Measurements from ENCODE around the gene GIMAP7.
"Not testable (repeated sequence)": the region's sequence is repeated elsewhere in the genome, so short reads cannot be mapped to it uniquely, and the experiment has no call there.

The GIMAP7 gene

DNA sequence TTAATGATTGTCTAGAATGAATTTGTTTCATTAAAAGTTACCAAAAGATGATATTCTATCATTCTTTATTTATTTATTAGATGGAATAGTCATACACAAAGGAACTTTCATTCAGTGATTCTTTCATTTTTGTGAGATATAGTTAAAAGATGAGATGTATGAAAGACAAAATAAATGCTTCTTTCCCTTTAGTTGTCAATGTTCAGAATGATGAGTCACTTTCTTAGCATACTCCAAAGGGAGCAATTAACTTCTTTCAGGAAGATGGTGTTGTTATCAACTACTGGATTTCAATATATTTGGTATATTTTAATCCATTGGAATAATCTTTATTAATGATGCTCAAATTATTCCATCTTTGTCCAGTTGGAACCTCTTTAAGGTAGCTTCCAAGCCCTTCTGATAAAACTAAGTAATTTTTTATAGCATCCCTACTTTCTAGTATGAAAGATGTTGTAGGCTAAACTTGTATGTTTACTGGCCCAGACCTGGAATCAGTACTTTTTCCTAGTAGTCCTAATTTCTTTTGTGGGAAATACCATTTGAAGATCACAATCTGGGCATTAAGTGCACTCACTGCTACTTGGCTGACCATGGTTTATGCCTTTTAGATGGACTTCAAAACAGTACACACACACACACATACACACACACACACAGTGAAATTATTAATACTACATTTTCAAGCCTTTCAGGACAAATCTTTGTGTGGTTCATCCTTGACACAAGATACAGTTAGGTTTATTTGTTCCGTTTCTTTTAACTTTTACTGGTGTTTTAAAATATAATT, 2.5 kb downstream of the GIMAP7 start:
- DNase-seq (ENCODE audit: low spot score) = no peak
- Histone ChIP-seq H3K23ac (ENCODE audit: low read depth, low read length, poor library complexity) (no peak overlapping the region), H3K18ac (ENCODE audit: low read length) (no peak overlapping the region), H2AK5ac (ENCODE audit: low read depth, low read length) (no peak overlapping the region), H4K91ac (ENCODE audit: low read depth, low read length, poor library complexity) (no peak overlapping the region), H3K36me3 (replicated peaks in 1 of 2; ENCODE audit: control insufficient read depth in 2 of 2, insufficient read depth in 2 of 2, low read length in 2 of 2) (no peaks in the 10 kb centered on the region), H2BK15ac (ENCODE audit: low read length) (no peak overlapping the region), H3K14ac (ENCODE audit: low read length) (no peak overlapping the region), H3K27ac (replicated peaks; ENCODE audit: low read length) (no peak overlapping the region), H2BK12ac (ENCODE audit: low read length) (no peak overlapping the region), H2BK120ac (ENCODE audit: low read depth, low read length) (no peak overlapping the region), H3K4me3 (ENCODE audit: low read length in 2 of 2) (no peak overlapping the region), H3K4ac (ENCODE audit: low read length) (no peak overlapping the region), H2BK5ac (ENCODE audit: low read length) (no peak overlapping the region), H3K27me3 (ENCODE audit: control insufficient read depth in 3 of 3, insufficient read depth in 3 of 3, low read depth in 1 of 3, low read length in 3 of 3) (peaks cover 0 to 4% (median 0%) of the 10 kb centered on the region in 3 experiments), H3K4me1 (ENCODE audit: control insufficient read depth in 2 of 2, insufficient read depth in 1 of 2, low read depth in 1 of 2, low read length in 2 of 2) (peaks cover 0 to 1% of the 10 kb centered on the region in 2 donors), H3K9ac (ENCODE audit: low read depth, low read length, poor library complexity) (no peak overlapping the region), H3K4me2 (ENCODE audit: insufficient read depth, low read length, poor library complexity, severe bottlenecking) (no peak overlapping the region), H3K9me3 (replicated peaks in 1 of 2; ENCODE audit: control insufficient read depth in 2 of 2, insufficient read depth in 1 of 2, low read depth in 1 of 2, low read length in 2 of 2) (peaks cover 0 to 2% of the 10 kb centered on the region in 2 donors), H4K8ac (ENCODE audit: low read depth, low read length) (no peak overlapping the region), H2AFZ (ENCODE audit: low read length) (no peak overlapping the region), H3K79me1 (ENCODE audit: low read depth, low read length) (no peaks in the 10 kb centered on the region)
- no CpG with 5 or more reads among the region's 1 CpG for WGBS, 2 donors (ENCODE audit: extremely low coverage in 2 of 2, insufficient read length in 2 of 2, insufficient replicate concordance in 1 of 2)

DNA sequence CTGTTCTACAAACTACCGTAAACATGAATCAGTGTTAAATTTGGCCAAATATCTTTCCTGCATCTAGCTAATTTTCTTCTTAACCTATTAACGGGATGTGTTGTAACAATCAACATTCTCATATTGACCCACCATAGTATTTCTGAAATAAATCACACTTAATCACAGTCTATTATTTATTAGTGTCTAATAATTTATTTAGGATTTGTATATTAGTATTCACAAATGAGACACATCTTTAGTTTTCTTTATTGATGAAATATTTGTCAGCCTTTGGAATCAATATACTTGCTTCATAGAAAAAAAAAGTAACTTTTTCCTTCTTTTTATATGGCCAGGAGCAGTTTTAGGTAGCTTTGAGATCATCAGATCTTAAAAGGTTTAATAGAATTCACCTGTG, 4.6 kb downstream of the GIMAP7 start:
- no peak overlapping the region for H3K27ac ChIP-seq (replicated peaks; ENCODE audit: low read length)
- H3K4me3 ChIP-seq (ENCODE audit: low read length in 2 of 2) = no peak overlapping the region
- H2AK5ac ChIP-seq (ENCODE audit: low read depth, low read length) = no peak overlapping the region
- H2BK120ac ChIP-seq (ENCODE audit: low read depth, low read length) = no peak overlapping the region
- no peak overlapping the region for H3K14ac ChIP-seq (ENCODE audit: low read length)
- no peaks in the 10 kb centered on the region for H3K79me1 ChIP-seq (ENCODE audit: low read depth, low read length)
- no peak overlapping the region for H2BK15ac ChIP-seq (ENCODE audit: low read length)
- WGBS, 2 donors (ENCODE audit: extremely low coverage in 2 of 2, insufficient read length in 2 of 2, insufficient replicate concordance in 1 of 2) = no CpG with 5 or more reads among the region's 2 CpGs
- H2AFZ ChIP-seq (ENCODE audit: low read length) = no peak overlapping the region
- H3K18ac ChIP-seq (ENCODE audit: low read length) = no peak overlapping the region
- no peak overlapping the region for H3K4me2 ChIP-seq (ENCODE audit: insufficient read depth, low read length, poor library complexity, severe bottlenecking)
- H3K9ac ChIP-seq (ENCODE audit: low read depth, low read length, poor library complexity) = no peak overlapping the region
- no peaks in the 10 kb centered on the region for H3K36me3 ChIP-seq (replicated peaks in 1 of 2; ENCODE audit: control insufficient read depth in 2 of 2, insufficient read depth in 2 of 2, low read length in 2 of 2)
- DNase-seq (ENCODE audit: low spot score) = no peak
- peaks cover 0 to 4% (median 0%) of the 10 kb centered on the region in 3 experiments for H3K27me3 ChIP-seq (ENCODE audit: control insufficient read depth in 3 of 3, insufficient read depth in 3 of 3, low read depth in 1 of 3, low read length in 3 of 3)
- H4K8ac ChIP-seq (ENCODE audit: low read depth, low read length) = no peak overlapping the region
- peaks cover 0 to 2% of the 10 kb centered on the region in 2 donors for H3K9me3 ChIP-seq (replicated peaks in 1 of 2; ENCODE audit: control insufficient read depth in 2 of 2, insufficient read depth in 1 of 2, low read depth in 1 of 2, low read length in 2 of 2)
- H2BK5ac ChIP-seq (ENCODE audit: low read length) = no peak overlapping the region
- H3K4me1 ChIP-seq (ENCODE audit: control insufficient read depth in 2 of 2, insufficient read depth in 1 of 2, low read depth in 1 of 2, low read length in 2 of 2) = peaks cover 0 to 1% of the 10 kb centered on the region in 2 donors
- no peak overlapping the region for H3K23ac ChIP-seq (ENCODE audit: low read depth, low read length, poor library complexity)
- no peak overlapping the region for H2BK12ac ChIP-seq (ENCODE audit: low read length)
- no peak overlapping the region for H4K91ac ChIP-seq (ENCODE audit: low read depth, low read length, poor library complexity)
- no peak overlapping the region for H3K4ac ChIP-seq (ENCODE audit: low read length)

DNA sequence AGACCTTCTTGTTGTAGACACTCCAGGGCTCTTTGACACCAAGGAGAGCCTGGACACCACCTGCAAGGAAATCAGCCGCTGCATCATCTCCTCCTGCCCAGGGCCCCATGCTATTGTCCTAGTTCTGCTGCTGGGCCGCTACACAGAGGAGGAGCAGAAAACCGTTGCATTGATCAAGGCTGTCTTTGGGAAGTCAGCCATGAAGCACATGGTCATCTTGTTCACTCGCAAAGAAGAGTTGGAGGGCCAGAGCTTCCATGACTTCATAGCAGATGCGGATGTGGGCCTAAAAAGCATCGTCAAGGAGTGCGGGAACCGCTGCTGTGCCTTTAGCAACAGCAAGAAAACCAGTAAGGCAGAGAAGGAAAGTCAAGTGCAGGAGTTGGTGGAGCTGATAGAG, 5.5 kb downstream of the GIMAP7 start:
- Histone ChIP-seq H4K8ac (ENCODE audit: low read depth, low read length) (no peak overlapping the region), H3K4me1 (ENCODE audit: control insufficient read depth in 2 of 2, insufficient read depth in 1 of 2, low read depth in 1 of 2, low read length in 2 of 2) (no peaks in the 10 kb centered on the region), H2BK120ac (ENCODE audit: low read depth, low read length) (no peak overlapping the region), H3K4me3 (ENCODE audit: low read length in 2 of 2) (no peak overlapping the region), H3K27ac (replicated peaks; ENCODE audit: low read length) (no peak overlapping the region), H3K18ac (ENCODE audit: low read length) (no peak overlapping the region), H2AK5ac (ENCODE audit: low read depth, low read length) (no peak overlapping the region), H2BK12ac (ENCODE audit: low read length) (no peak overlapping the region), H3K23ac (ENCODE audit: low read depth, low read length, poor library complexity) (no peak overlapping the region), H3K36me3 (replicated peaks in 1 of 2; ENCODE audit: control insufficient read depth in 2 of 2, insufficient read depth in 2 of 2, low read length in 2 of 2) (no peaks in the 10 kb centered on the region), H4K91ac (ENCODE audit: low read depth, low read length, poor library complexity) (no peak overlapping the region), H2BK15ac (ENCODE audit: low read length) (no peak overlapping the region), H3K4me2 (ENCODE audit: insufficient read depth, low read length, poor library complexity, severe bottlenecking) (no peak overlapping the region), H3K4ac (ENCODE audit: low read length) (no peak overlapping the region), H2AFZ (ENCODE audit: low read length) (no peak overlapping the region), H3K9ac (ENCODE audit: low read depth, low read length, poor library complexity) (no peak overlapping the region), H3K27me3 (ENCODE audit: control insufficient read depth in 3 of 3, insufficient read depth in 3 of 3, low read depth in 1 of 3, low read length in 3 of 3) (peaks cover 0 to 4% (median 0%) of the 10 kb centered on the region in 3 experiments), H3K79me1 (ENCODE audit: low read depth, low read length) (no peaks in the 10 kb centered on the region), H3K14ac (ENCODE audit: low read length) (no peak overlapping the region), H3K9me3 (replicated peaks in 1 of 2; ENCODE audit: control insufficient read depth in 2 of 2, insufficient read depth in 1 of 2, low read depth in 1 of 2, low read length in 2 of 2) (peaks cover 0 to 2% of the 10 kb centered on the region in 2 donors), H2BK5ac (ENCODE audit: low read length) (no peak overlapping the region)
- WGBS, 2 donors (ENCODE audit: extremely low coverage in 2 of 2, insufficient read length in 2 of 2, insufficient replicate concordance in 1 of 2) = no CpG with 5 or more reads among the region's 8 CpGs
- no peak for DNase-seq (ENCODE audit: low spot score)

DNA sequence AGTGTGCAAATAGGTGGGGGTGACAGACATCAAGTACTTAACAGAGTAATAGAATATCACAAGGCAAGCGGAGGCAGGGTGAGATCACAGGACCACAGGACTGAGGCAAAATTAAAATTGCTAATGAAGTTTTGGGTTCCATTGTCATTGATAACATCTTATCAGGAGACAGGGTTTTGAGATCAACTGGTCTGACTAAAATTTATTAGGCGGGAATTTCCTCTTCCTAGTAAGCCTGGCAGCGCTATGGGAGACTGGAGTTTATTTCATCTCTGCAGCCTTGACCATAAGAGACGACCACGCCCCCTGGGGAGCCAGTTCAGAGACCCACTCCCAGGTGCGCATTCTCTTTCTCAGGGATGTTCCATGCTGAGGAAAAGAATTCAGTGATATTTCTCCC, 8.3 kb downstream of the GIMAP7 start:
- WGBS, 2 donors (ENCODE audit: extremely low coverage in 2 of 2, insufficient read length in 2 of 2, insufficient replicate concordance in 1 of 2) = no CpG with 5 or more reads among the region's 6 CpGs

More for the DNA sequence above, 8.3 kb downstream of the GIMAP7 start:
- not testable (repeated sequence) for H3K23ac ChIP-seq (ENCODE audit: low read depth, low read length, poor library complexity); H2BK5ac ChIP-seq (ENCODE audit: low read length); H2AFZ ChIP-seq (ENCODE audit: low read length); DNase-seq (ENCODE audit: low spot score); H3K27ac ChIP-seq (replicated peaks; ENCODE audit: low read length); H3K14ac ChIP-seq (ENCODE audit: low read length); H2BK15ac ChIP-seq (ENCODE audit: low read length); H4K8ac ChIP-seq (ENCODE audit: low read depth, low read length); H3K79me1 ChIP-seq (ENCODE audit: low read depth, low read length); H3K9me3 ChIP-seq (replicated peaks in 1 of 2; ENCODE audit: control insufficient read depth in 2 of 2, insufficient read depth in 1 of 2, low read depth in 1 of 2, low read length in 2 of 2); H2AK5ac ChIP-seq (ENCODE audit: low read depth, low read length); H3K4ac ChIP-seq (ENCODE audit: low read length); H2BK12ac ChIP-seq (ENCODE audit: low read length); H4K91ac ChIP-seq (ENCODE audit: low read depth, low read length, poor library complexity); H2BK120ac ChIP-seq (ENCODE audit: low read depth, low read length); H3K36me3 ChIP-seq (replicated peaks in 1 of 2; ENCODE audit: control insufficient read depth in 2 of 2, insufficient read depth in 2 of 2, low read length in 2 of 2); H3K4me2 ChIP-seq (ENCODE audit: insufficient read depth, low read length, poor library complexity, severe bottlenecking); H3K4me1 ChIP-seq (ENCODE audit: control insufficient read depth in 2 of 2, insufficient read depth in 1 of 2, low read depth in 1 of 2, low read length in 2 of 2); H3K4me3 ChIP-seq (ENCODE audit: low read length in 2 of 2); H3K18ac ChIP-seq (ENCODE audit: low read length); H3K27me3 ChIP-seq (ENCODE audit: control insufficient read depth in 3 of 3, insufficient read depth in 3 of 3, low read depth in 1 of 3, low read length in 3 of 3); H3K9ac ChIP-seq (ENCODE audit: low read depth, low read length, poor library complexity)
